Tibial artery (tissue), 4 donors: ENCODE measurements around the gene FMNL3.

Source experiments
- DNase-seq, 2 donors: peaks; one replicate each; pipeline ENCODE4 v3.0.0-alpha.2; 2019
- H3K27ac ChIP-seq, 2 donors: fragments of 200-600 bp; sonication (generic) in 1 of 2; 1 replicate in 1 of 2; 2 replicates in 1 of 2; pipeline ENCODE4 v1.5.1; 2018 to 2019; ENCODE audit warnings: mild to moderate bottlenecking in 1 of 2
- H3K27me3 ChIP-seq, 2 donors: fragments of 200-600 bp; sonication (generic) in 1 of 2; one replicate each; pipeline versions ENCODE4 v1.5.1 to v1.6.0; 2016 to 2019
- H3K36me3 ChIP-seq, 3 donors: fragments of 200-600 bp; sonication (generic) in 2 of 3; one replicate each; pipeline ENCODE4 v1.5.1; 2016 to 2019; ENCODE audit warnings: mild to moderate bottlenecking in 2 of 3
- H3K4me1 ChIP-seq, 4 donors: fragments of 200-600 bp; sonication (generic) in 2 of 4; 1 replicate in 3 of 4; 2 replicates in 1 of 4; pipeline ENCODE4 v1.5.1; 2016 to 2019
- H3K4me3 ChIP-seq, 2 donors: fragments of 200-600 bp; sonication (generic) in 1 of 2; 1 replicate in 1 of 2; 2 replicates in 1 of 2; pipeline ENCODE4 v1.5.1; 2018 to 2019; ENCODE audit warnings: mild to moderate bottlenecking in 2 of 2
- H3K9me3 ChIP-seq, 3 donors: fragments of 200-600 bp; sonication (generic) in 1 of 3; one replicate each; pipeline ENCODE4 v1.5.1; 2016 to 2019
- CTCF ChIP-seq, 2 experiments: fragments of 200-600 bp in 1 of 2; fragments of 450-650 bp in 1 of 2; IDR thresholded peaks; one replicate each; pipeline ENCODE4 v1.5.1; 2017 to 2019; ENCODE audit warnings: antibody characterized with exemption in 2 of 2, mild to moderate bottlenecking in 1 of 2, moderate library complexity in 1 of 2
- intact Hi-C: fragments of 100-400 bp; cut with DNase I; formaldehyde crosslinking; loops from one replicate; pipeline ENCODE4 v1.15.0; 2023; ENCODE audit warnings: low total_unique reads

The FMNL3 gene

GRCh38 chr12:49669796-49670195, 37.4 kb downstream of the FMNL3 start:
- Histone ChIP-seq H3K4me3 (no peak overlapping the region), H3K4me1 (peaks cover 0 to 68% (median 52%) of the 10 kb centered on the region in 4 donors), H3K9me3 (no peaks in the 10 kb centered on the region), H3K27ac (peak overlapping the region in 1 of 2 donors; percentile 97), H3K27me3 (no peaks in the 10 kb centered on the region), H3K36me3 (no peaks in the 10 kb centered on the region)
- intact Hi-C loops = loop anchor here (5.0 kb wide), 1 partner anchor 38 kb away; the partner anchor contains the start of gene FMNL3
- no peak for DNase-seq
- no peak for TF ChIP-seq CTCF (IDR thresholded peaks at IDR 0.05)

GRCh38 chr12:49667325-49668090, 39.7 kb downstream of the FMNL3 start:
- no peaks in the 10 kb centered on the region for H3K27me3 ChIP-seq
- peaks cover 0 to 69% (median 49%) of the 10 kb centered on the region in 4 donors for H3K4me1 ChIP-seq
- intact Hi-C loops = no loop called here
- H3K4me3 ChIP-seq = no peak overlapping the region
- H3K9me3 ChIP-seq = no peaks in the 10 kb centered on the region
- no peak for TF ChIP-seq CTCF (IDR thresholded peaks at IDR 0.05)
- DNase-seq = no peak
- no peak overlapping the region for H3K27ac ChIP-seq
- no peaks in the 10 kb centered on the region for H3K36me3 ChIP-seq

GRCh38 chr12:49666176-49666575, 41.0 kb downstream of the FMNL3 start:
- no peaks in the 10 kb centered on the region for H3K9me3 ChIP-seq
- H3K27me3 ChIP-seq = no peaks in the 10 kb centered on the region
- H3K27ac ChIP-seq = no peak overlapping the region
- no peak for TF ChIP-seq CTCF (IDR thresholded peaks at IDR 0.05)
- intact Hi-C loops = no loop called here
- no peak overlapping the region for H3K4me3 ChIP-seq
- H3K4me1 ChIP-seq = peaks cover 0 to 64% (median 40%) of the 10 kb centered on the region in 4 donors
- no peak for DNase-seq
- H3K36me3 ChIP-seq = no peaks in the 10 kb centered on the region

- TF ChIP-seq CTCF (IDR thresholded peaks at IDR 0.05) = no peak
- Histone ChIP-seq H3K36me3 (peaks cover 0 to 8% (median 1%) of the 10 kb centered on the region in 3 donors), H3K27ac (peak overlapping the region; percentile 8 to 69), H3K9me3 (no peaks in the 10 kb centered on the region), H3K4me1 (peaks cover 0 to 56% (median 33%) of the 10 kb centered on the region in 4 donors), H3K27me3 (no peaks in the 10 kb centered on the region), H3K4me3 (no peak overlapping the region)
- no peak for DNase-seq
- intact Hi-C loops = no loop called here
Observed at GRCh38 chr12:49665384-49665783, 41.8 kb downstream of the FMNL3 start.

- Histone ChIP-seq H3K36me3 (peaks cover 0 to 8% (median 6%) of the 10 kb centered on the region in 3 donors), H3K27ac (peak overlapping the region; percentile 8 to 69), H3K9me3 (no peaks in the 10 kb centered on the region), H3K27me3 (no peaks in the 10 kb centered on the region), H3K4me3 (no peak overlapping the region), H3K4me1 (peaks cover 0 to 51% (median 31%) of the 10 kb centered on the region in 4 donors)
- intact Hi-C loops = no loop called here
- no peak for DNase-seq
- no peak for TF ChIP-seq CTCF (IDR thresholded peaks at IDR 0.05)
Observed at GRCh38 chr12:49664591-49665239, 42.5 kb downstream of the FMNL3 start.
